Pancreas (tissue), 10 donors: ENCODE data around the gene SFXN4. TPM values are rescaled to one million over a fixed set of nuclear protein-coding genes. Genes with fewer than 3 reads are reported as not detected.
A peak's percentile ranks its signal among the peaks of the same experiment; 100 is the strongest.

ENCODE experiments used
- ATAC-seq, 4 donors: fragments of 200-7000 bp; cut with Tn5 transposase; one replicate each; pipeline versions ENCODE4 v1.8.0 to v1.9.1; 2020; ENCODE audit warnings: mild to moderate bottlenecking in 4 of 4, moderate library complexity in 4 of 4
- DNase-seq, 6 donors: peaks; one replicate each; pipeline ENCODE4 v3.0.0-alpha.2; 2020
- FAIRE-seq: peaks from 2 replicates; lab custom pipeline; 2012; peaks lifted over from hg19 to GRCh38; lab: Jason Lieb, UNC
- H3K27ac ChIP-seq, 4 donors: fragments of 200-600 bp; sonication (generic); 1 replicate in 3 of 4; 2 replicates in 1 of 4; pipeline versions ENCODE4 v1.5.0 to v1.8.0; 2020
- H3K27me3 ChIP-seq, 4 donors: fragments of 200-600 bp; one replicate each; pipeline ENCODE4 v1.8.0; 2021
- H3K36me3 ChIP-seq, 3 donors: fragments of 200-600 bp; sonication (generic) in 1 of 3; one replicate each; pipeline versions ENCODE4 v1.5.0 to v1.8.0; 2020 to 2021
- H3K4me1 ChIP-seq, 3 donors: fragments of 200-600 bp; one replicate each; pipeline ENCODE4 v1.8.0; 2021
- H3K4me3 ChIP-seq, 4 donors: fragments of 200-600 bp; sonication (generic) in 2 of 4; one replicate each; pipeline versions ENCODE4 v1.5.0 to v1.8.0; 2020 to 2021
- H3K9me3 ChIP-seq, 4 donors: fragments of 200-600 bp; one replicate each; pipeline ENCODE4 v1.8.0; 2021
- WGBS, 2 donors: extraction: QIAGEN DNeasy Blood & Tissue Kit; methylation state at CpG; one replicate each; pipeline ENCODE4 v1.1.7; 2013; 5-methylcytosine and 5-hydroxymethylcytosine counted together
- intact Hi-C, 3 donors: fragments of 100-400 bp; cut with DNase I; formaldehyde crosslinking; loops; one replicate each; pipeline versions ENCODE4 v1.11.1 to v1.14.2; 2022
- polyA plus RNA-seq, 2 donors: library from polyadenylated mRNA; stranded (reverse); fragments of 200-250 nt; gene quantifications; one replicate each; pipeline ENCODE4 v1.2.3, GENCODE V29; 2013
- total RNA-seq, 6 donors: library from RNA; stranded (reverse); fragmentation: NEBNext Ultra II Directional in 4 of 6; extraction: Animal tissue kit (Norgen Biotek cat#: 25700) in 4 of 6; gene quantifications; one replicate each; pipeline versions ENCODE4 v1.2.1 to v1.2.4, GENCODE V29; 2021 to 2023
- TF ChIP-seq, protein P1 (sequence below), 4 donors: fragments of 200-600 bp; sonication (generic) in 3 of 4; IDR thresholded peaks; one replicate each; pipeline versions ENCODE4 v1.5.0 to v1.8.0; 2021; ENCODE audit warnings: antibody characterized with exemption in 4 of 4
- donor health status: healthy with polysubstance abuse.
- donor health status: DM: no; HTN: no; CAD: no; lungs with moderate emphysema.
- donor health status: DM: no; HTN: no; CAD: no.
- donor health status: control.
- donor health status: control.
- donor health status: Bipolar disorder and iron deficiency.
- donor health status: DM: yes; HTN: yes; CAD: no.
- donor health status: DM: no; HTN: no; CAD: no.
- donor health status: DM: no; HTN: no; CAD: no.
- donor health status: DM: yes; HTN: yes; CAD: no.

The SFXN4 gene
- total and polyA plus RNA-seq, 8 donors: 16.1 to 58.6 (median 22.5) TPM

DNA sequence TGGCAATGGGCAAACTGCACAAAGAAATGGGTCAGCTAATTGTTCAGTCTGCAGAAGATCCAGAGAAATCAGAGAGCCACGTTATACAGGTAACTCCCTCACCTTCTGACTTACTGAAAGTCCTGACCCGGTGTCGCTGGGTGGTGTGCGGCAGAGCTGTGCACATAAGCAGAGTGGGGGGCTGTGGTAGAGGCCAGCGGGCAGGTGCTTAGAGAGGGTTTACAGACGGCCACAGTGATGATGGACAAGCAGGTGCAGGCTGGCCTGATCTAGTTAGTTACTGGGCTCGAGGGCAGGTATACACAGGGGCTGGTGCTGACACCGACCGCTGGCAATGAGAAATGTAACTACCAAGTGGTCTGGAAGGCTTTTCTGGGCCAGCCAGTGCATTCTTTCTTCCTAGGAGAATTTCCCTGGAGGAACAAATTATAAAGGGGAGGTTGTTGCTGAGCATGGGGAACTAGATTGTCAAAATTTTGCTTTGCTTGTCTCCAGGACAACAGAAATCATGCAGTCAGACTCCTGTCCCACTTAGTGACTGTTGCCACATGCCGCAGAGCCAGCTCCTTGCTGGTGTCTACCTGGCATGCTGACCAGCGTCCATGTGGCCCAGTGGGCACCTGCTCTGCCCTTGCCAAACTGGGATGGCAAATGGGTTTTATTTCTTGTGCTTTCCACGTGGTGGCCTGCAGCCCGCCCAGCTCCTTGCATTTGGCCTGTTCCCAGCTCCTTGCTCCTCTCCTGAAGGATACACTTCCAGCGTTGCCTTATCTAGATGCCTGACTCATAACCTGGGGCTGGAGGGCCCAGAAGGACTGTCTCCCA, 32.8 kb downstream of the SFXN4 start:
- DNase-seq: peak in 1 of 6 donors; percentile 51
- 89% methylated on average over 14 of the region's 14 CpGs for WGBS, 2 donors
- H3K9me3 ChIP-seq: no peaks in the 10 kb centered on the region
- intact Hi-C loops: no loop called here
- ATAC-seq: no peak
- H3K4me1 ChIP-seq: no peaks in the 10 kb centered on the region
- TF ChIP-seq, protein P1, sequence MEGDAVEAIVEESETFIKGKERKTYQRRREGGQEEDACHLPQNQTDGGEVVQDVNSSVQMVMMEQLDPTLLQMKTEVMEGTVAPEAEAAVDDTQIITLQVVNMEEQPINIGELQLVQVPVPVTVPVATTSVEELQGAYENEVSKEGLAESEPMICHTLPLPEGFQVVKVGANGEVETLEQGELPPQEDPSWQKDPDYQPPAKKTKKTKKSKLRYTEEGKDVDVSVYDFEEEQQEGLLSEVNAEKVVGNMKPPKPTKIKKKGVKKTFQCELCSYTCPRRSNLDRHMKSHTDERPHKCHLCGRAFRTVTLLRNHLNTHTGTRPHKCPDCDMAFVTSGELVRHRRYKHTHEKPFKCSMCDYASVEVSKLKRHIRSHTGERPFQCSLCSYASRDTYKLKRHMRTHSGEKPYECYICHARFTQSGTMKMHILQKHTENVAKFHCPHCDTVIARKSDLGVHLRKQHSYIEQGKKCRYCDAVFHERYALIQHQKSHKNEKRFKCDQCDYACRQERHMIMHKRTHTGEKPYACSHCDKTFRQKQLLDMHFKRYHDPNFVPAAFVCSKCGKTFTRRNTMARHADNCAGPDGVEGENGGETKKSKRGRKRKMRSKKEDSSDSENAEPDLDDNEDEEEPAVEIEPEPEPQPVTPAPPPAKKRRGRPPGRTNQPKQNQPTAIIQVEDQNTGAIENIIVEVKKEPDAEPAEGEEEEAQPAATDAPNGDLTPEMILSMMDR (IDR thresholded peaks at IDR 0.05): no peak
- H3K27ac ChIP-seq: no peak overlapping the region
- no peak for FAIRE-seq
- peaks cover 0 to 23% (median 4%) of the 10 kb centered on the region in 3 donors for H3K36me3 ChIP-seq
- no peak overlapping the region for H3K4me3 ChIP-seq
- no peaks in the 10 kb centered on the region for H3K27me3 ChIP-seq

DNA sequence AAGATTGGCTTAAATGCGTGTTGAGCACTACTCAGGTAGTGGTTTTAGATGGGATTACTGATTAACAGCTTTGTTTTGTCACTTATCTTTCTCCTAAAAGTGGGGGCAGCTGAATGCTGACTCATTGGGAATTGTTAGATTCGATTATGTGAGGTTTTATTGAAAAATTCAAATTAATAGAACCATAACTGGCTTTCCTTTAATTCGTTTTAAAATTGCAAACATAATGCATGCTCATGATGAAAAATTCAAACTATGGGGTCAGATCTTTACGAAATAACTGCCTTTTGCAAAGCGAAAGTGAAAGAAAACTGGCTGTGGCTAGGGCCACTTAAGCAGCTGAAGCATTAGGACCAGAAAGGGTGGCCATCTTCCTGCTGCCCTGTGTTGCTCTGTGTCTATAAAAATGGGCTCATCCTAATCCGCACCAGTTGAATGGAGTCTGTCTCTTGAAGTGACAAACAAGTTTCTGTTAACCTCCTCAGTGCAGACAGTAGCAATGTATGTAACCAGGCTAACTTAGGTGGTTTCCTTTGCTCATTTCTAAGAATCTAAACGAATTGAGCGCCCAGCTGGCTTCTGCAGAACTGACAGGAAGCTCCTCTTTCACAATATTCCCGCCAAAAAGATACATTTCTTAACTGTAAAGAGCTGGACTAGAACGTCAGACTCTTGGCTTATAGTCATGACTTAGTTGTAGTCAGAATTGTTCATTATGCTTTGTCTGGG, 33.8 kb downstream of the SFXN4 start:
- Histone ChIP-seq H3K4me1 (no peaks in the 10 kb centered on the region), H3K4me3 (no peak overlapping the region), H3K27ac (peak overlapping the region in 1 of 4 donors; percentile 41), H3K36me3 (peaks cover 0 to 23% (median 4%) of the 10 kb centered on the region in 3 donors), H3K9me3 (no peaks in the 10 kb centered on the region), H3K27me3 (no peaks in the 10 kb centered on the region)
- TF ChIP-seq, protein P1 (IDR thresholded peaks at IDR 0.05): no peak
- DNase-seq (no peak), FAIRE-seq (no peak), ATAC-seq (peak in 3 of 4 donors; percentile 48 to 78 (median 73))
- 72 to 77% methylated on average over 10 of the region's 10 CpGs for WGBS, 2 donors
- intact Hi-C loops: no loop called here

DNA sequence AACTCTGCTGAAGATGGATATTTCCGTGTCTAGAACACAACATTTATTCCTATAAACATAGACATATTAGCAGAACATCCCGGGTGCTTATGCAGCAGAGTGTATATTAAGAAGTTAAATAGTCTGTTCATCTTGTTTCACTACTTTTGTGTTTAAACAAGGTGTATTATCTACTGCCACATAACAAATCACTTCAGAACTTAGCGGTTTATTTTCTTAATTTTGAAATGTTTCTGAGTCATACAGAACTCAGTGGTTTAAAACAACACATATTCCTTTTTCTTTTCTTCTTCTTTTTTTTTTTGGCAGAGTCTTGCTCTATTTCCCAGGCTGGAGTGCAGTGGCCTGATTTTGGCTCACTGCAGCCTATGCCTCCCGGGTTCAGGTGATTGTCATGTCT, 35.8 kb downstream of the SFXN4 start:
- no peak for FAIRE-seq
- H3K36me3 ChIP-seq: peaks cover 0 to 29% (median 4%) of the 10 kb centered on the region in 3 donors
- WGBS, 2 donors: 86 to 88% methylated on average over 4 of the region's 4 CpGs

DNA sequence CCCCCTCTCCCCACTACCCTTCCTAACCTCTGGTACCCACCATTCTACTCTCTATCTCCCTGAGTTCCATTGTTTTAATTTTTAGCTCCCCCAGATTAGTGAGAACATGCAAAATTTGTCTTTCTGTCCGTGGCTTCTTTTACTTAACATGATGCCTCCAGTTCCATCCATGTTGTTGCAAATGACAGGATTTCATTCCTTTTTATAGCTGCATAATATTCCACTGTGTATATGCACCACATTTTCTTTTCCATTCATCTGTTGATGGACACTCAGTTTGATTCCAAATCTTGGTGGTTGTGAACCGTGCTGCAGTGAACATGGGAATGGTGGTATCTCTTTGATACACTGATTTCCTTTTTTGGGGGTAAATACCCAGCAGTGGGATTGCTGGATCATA, 39.6 kb downstream of the SFXN4 start:
- no peak for DNase-seq
- Histone ChIP-seq H3K27ac (no peak overlapping the region), H3K4me1 (no peaks in the 10 kb centered on the region), H3K36me3 (peaks cover 0 to 28% (median 0%) of the 10 kb centered on the region in 3 donors), H3K4me3 (no peak overlapping the region), H3K27me3 (no peaks in the 10 kb centered on the region), H3K9me3 (no peaks in the 10 kb centered on the region)
- WGBS, 2 donors: 95 to 99% methylated on average over 2 of the region's 2 CpGs
- TF ChIP-seq, protein P1 (IDR thresholded peaks at IDR 0.05): no peak
- FAIRE-seq: no peak
- no peak for ATAC-seq
- intact Hi-C loops: no loop called here

More for the DNA sequence above, 35.8 kb downstream of the SFXN4 start:
- H3K27ac ChIP-seq: no peak overlapping the region
- no peak overlapping the region for H3K4me3 ChIP-seq
- ATAC-seq (no peak), DNase-seq (no peak)
- TF ChIP-seq, protein P1 (IDR thresholded peaks at IDR 0.05): no peak
- no peaks in the 10 kb centered on the region for H3K27me3 ChIP-seq
- intact Hi-C loops: no loop called here
- H3K4me1 ChIP-seq: no peaks in the 10 kb centered on the region
- H3K9me3 ChIP-seq: no peaks in the 10 kb centered on the region
